Heart right ventricle (tissue), 16 donors: ENCODE measurements around the gene CHERP. TPM values are rescaled to one million over a fixed set of nuclear protein-coding genes. Genes with fewer than 3 reads are reported as not detected.

Experiments used
- ATAC-seq, 8 donors: fragments of 200-7000 bp; cut with Tn5 transposase; one replicate each; pipeline ENCODE4 v1.9.1; 2020; ENCODE audit warnings: mild to moderate bottlenecking in 8 of 8, moderate library complexity in 8 of 8, moderate number of reproducible peaks in 1 of 8
- DNase-seq, 2 donors: peaks; one replicate each; pipeline ENCODE4 v3.0.0-alpha.2; 2020
- H3K27ac ChIP-seq, 10 donors: fragments of 200-600 bp; sonication (generic) in 2 of 10; one replicate each; pipeline versions ENCODE4 v1.5.0 to v1.8.0; 2020 to 2022; ENCODE audit warnings: mild to moderate bottlenecking in 3 of 10
- H3K27me3 ChIP-seq, 7 donors: fragments of 200-600 bp; one replicate each; pipeline ENCODE4 v1.8.0; 2021 to 2022; ENCODE audit warnings: mild to moderate bottlenecking in 2 of 7
- H3K36me3 ChIP-seq, 9 donors: fragments of 200-600 bp; sonication (generic) in 1 of 9; one replicate each; pipeline versions ENCODE4 v1.5.0 to v1.8.0; 2020 to 2022; ENCODE audit warnings: mild to moderate bottlenecking in 2 of 9
- H3K4me1 ChIP-seq, 9 donors: fragments of 200-600 bp; sonication (generic) in 1 of 9; one replicate each; pipeline versions ENCODE4 v1.5.0 to v1.8.0; 2020 to 2022; ENCODE audit warnings: mild to moderate bottlenecking in 4 of 9
- H3K4me3 ChIP-seq, 10 donors: fragments of 200-600 bp; sonication (generic) in 2 of 10; one replicate each; pipeline versions ENCODE4 v1.5.0 to v1.8.0; 2020 to 2022; ENCODE audit warnings: mild to moderate bottlenecking in 7 of 10, moderate library complexity in 2 of 10
- H3K9me3 ChIP-seq, 11 donors: fragments of 200-600 bp in 10 of 11; sonication (generic) in 2 of 11; one replicate each; pipeline versions ENCODE4 v1.5.0 to v1.8.0; 2013 to 2022; ENCODE audit warnings: mild to moderate bottlenecking in 2 of 11, control low read depth in 1 of 11, moderate library complexity in 1 of 11
- WGBS, 2 donors: extraction: QIAGEN DNeasy Blood & Tissue Kit; methylation state at CpG; one replicate each; pipeline ENCODE4 v1.1.7; 2013; ENCODE audit warnings: inconsistent platforms in 1 of 2; 5-methylcytosine and 5-hydroxymethylcytosine counted together
- intact Hi-C, 10 donors: fragments of 100-400 bp; cut with DNase I; formaldehyde crosslinking; loops; one replicate each; pipeline versions ENCODE4 v1.11.1 to v1.14.2; 2022
- polyA plus RNA-seq, 2 donors: library from polyadenylated mRNA; stranded (reverse); fragments of 200-250 nt; gene quantifications; one replicate each; pipeline ENCODE4 v1.2.3, GENCODE V29; 2013
- total RNA-seq, 10 donors: library from RNA; stranded (reverse); fragmentation: NEBNext Ultra II Directional in 3 of 10; extraction: Animal tissue kit (Norgen Biotek cat#: 25700) in 3 of 10; gene quantifications; one replicate each; pipeline versions ENCODE4 v1.2.1 to v1.2.4, GENCODE V29; 2021 to 2023
- TF ChIP-seq, protein P1 (sequence below), 9 donors: fragments of 200-600 bp; sonication (generic) in 2 of 9; IDR thresholded peaks; one replicate each; pipeline versions ENCODE4 v1.5.0 to v1.8.0; 2021 to 2022; ENCODE audit warnings: antibody characterized with exemption in 9 of 9, mild to moderate bottlenecking in 5 of 9, moderate library complexity in 1 of 9
- donor health status: Arrhythmogenic right ventricular cardiomyopathy.
- donor health status: ischemic (EF 13 %, LVEDD 7.1; RV severe dilation, severe dysfunction).
- donor health status: healthy with polysubstance abuse.
- donor health status: DM: no; HTN: yes; CAD: no.
- donor health status: DM: no; HTN: no; CAD: no.
- donor health status: ischemic (EF 25% LVEDD 6.9; RV normal size, moderate dysfunction).
- donor health status: ischemic (EF 25% LVEDD 5.7; RV mildly dilated, moderate dysfunction).
- donor health status: healthy.
- donor health status: DM: yes; HTN: yes; CAD: no.
- donor health status: Ischemic cardiomyopathy.
- donor health status: ischemic (EF 35%, LVEDD 5.7; RV mildly dilated, moderate dysfunction).
- donor health status: nonischemic (EF 11% LVEDD 7.7; RV severe dilation, severe dysfunction).
- donor health status: DM: yes; HTN: yes; CAD: no.
- donor health status: PGD.
- donor health status: ischemic (EF 29% LVEDD 5.4; RV normal size, mild dysfunction).
- donor health status: nonischemic (EF 23%, LVEDD 6.1; RV moderate dilation, normal function).

The CHERP gene
- total and polyA plus RNA-seq, 12 donors: 11.3 to 26.6 (median 22.4) TPM

DNA sequence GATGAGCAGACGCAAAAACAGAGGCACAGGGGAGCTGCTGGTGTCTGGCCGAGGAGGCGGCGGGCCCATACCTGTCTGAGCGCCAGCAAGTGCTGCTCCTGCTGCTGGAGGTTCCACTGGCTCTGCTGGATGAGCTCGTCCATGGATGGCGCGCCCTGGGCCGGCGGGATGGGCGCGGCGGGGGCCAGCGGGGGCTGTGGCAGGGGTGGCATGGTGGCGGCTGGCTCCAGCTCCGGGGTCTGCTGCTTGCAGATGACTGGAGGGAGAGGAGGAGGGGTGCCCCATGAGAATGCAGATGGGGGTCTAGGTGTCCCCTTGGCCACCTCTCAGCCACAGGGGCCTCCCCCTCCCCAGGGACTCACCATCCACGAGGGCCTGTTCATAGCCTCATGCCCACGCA is 6.9 kb downstream of the CHERP start:
- DNase-seq: no peak

DNA sequence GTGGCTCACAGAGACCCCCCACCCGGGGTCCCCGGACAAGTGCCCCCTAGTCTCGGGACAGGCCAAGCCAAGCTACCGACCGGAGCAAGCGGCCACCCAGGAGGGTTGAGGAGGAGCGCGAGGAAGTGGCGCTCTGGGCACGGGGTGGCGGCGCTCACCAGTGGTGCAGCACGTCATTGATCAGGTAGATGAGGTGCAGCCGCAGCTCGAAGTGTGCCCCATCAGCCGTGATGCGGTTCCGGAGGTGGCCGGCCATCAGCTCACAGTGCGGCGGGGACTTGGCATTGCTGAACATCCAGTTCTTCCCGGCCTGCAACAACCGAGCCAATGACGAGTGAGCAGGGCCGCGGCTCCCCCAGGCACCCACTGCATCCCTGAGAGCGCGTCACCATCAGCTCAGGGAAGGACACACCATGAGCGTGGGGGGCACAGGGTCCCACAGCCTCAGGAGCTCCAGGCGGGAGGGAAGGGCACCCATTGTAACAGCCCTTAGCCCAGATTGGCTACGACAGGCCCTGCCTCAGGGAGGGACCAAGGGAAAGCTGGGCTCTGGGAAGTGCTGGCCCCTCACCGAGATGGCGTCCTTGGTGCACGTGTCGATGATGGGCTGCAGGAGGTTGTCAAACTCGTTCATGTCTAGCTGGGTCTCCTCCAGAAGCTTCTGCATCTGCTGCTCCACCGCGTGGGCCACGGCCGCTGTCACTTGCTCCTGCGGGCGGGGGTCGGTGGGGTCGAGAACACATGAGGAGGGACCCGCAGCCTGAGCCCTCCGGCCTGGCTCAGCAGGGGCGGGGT is 9.6 kb downstream of the CHERP start:
- H3K9me3 ChIP-seq: no peaks in the 10 kb centered on the region
- H3K4me3 ChIP-seq: no peak overlapping the region
- 87 to 88% methylated on average over 47 of the region's 47 CpGs for WGBS, 2 donors
- H3K27ac ChIP-seq: no peak overlapping the region
- DNase-seq: no peak
- no peaks in the 10 kb centered on the region for H3K27me3 ChIP-seq
- intact Hi-C loops: no loop called here
- H3K36me3 ChIP-seq: peaks cover 0 to 100% (median 74%) of the 10 kb centered on the region in 9 donors
- TF ChIP-seq, protein P1, sequence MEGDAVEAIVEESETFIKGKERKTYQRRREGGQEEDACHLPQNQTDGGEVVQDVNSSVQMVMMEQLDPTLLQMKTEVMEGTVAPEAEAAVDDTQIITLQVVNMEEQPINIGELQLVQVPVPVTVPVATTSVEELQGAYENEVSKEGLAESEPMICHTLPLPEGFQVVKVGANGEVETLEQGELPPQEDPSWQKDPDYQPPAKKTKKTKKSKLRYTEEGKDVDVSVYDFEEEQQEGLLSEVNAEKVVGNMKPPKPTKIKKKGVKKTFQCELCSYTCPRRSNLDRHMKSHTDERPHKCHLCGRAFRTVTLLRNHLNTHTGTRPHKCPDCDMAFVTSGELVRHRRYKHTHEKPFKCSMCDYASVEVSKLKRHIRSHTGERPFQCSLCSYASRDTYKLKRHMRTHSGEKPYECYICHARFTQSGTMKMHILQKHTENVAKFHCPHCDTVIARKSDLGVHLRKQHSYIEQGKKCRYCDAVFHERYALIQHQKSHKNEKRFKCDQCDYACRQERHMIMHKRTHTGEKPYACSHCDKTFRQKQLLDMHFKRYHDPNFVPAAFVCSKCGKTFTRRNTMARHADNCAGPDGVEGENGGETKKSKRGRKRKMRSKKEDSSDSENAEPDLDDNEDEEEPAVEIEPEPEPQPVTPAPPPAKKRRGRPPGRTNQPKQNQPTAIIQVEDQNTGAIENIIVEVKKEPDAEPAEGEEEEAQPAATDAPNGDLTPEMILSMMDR (IDR thresholded peaks at IDR 0.05): no peak
- no peak for ATAC-seq
- H3K4me1 ChIP-seq: peaks cover 0 to 3% (median 0%) of the 10 kb centered on the region in 9 donors

More for the DNA sequence above, 6.9 kb downstream of the CHERP start:
- H3K9me3 ChIP-seq: no peaks in the 10 kb centered on the region
- no peak overlapping the region for H3K27ac ChIP-seq
- peaks cover 0 to 94% (median 48%) of the 10 kb centered on the region in 9 donors for H3K36me3 ChIP-seq
- peaks cover 4 to 22% (median 10%) of the 10 kb centered on the region in 9 donors for H3K4me1 ChIP-seq
- WGBS, 2 donors: 96 to 97% methylated on average over 18 of the region's 18 CpGs
- H3K4me3 ChIP-seq: no peak overlapping the region
- TF ChIP-seq, protein P1 (IDR thresholded peaks at IDR 0.05): no peak
- intact Hi-C loops: no loop called here
- ATAC-seq: no peak
- no peaks in the 10 kb centered on the region for H3K27me3 ChIP-seq

DNA sequence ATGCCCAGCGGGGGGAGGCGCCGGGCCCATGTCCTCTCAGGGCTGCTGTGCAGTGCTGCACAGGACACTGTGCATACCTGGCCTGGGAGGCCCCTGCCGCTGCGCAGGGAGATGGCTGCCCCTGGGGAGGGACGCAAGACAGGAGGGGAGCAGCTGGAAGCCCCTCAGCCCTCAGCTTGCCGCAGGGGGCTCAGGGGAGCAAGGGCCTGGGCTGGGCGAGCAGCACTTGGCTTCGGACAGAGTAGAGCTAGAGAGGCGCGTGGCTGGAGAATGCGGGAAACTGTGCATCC is 10.9 kb downstream of the CHERP start:
- Histone ChIP-seq H3K4me3 (no peak overlapping the region), H3K4me1 (no peaks in the 10 kb centered on the region), H3K36me3 (peaks cover 5 to 100% (median 88%) of the 10 kb centered on the region in 9 donors), H3K27me3 (no peaks in the 10 kb centered on the region), H3K9me3 (no peaks in the 10 kb centered on the region), H3K27ac (no peak overlapping the region)
- intact Hi-C loops: no loop called here
- TF ChIP-seq, protein P1 (IDR thresholded peaks at IDR 0.05): no peak
- ATAC-seq (no peak), DNase-seq (no peak)
- WGBS, 2 donors: 96 to 99% methylated on average over 11 to 12 of the region's 12 CpGs

DNA sequence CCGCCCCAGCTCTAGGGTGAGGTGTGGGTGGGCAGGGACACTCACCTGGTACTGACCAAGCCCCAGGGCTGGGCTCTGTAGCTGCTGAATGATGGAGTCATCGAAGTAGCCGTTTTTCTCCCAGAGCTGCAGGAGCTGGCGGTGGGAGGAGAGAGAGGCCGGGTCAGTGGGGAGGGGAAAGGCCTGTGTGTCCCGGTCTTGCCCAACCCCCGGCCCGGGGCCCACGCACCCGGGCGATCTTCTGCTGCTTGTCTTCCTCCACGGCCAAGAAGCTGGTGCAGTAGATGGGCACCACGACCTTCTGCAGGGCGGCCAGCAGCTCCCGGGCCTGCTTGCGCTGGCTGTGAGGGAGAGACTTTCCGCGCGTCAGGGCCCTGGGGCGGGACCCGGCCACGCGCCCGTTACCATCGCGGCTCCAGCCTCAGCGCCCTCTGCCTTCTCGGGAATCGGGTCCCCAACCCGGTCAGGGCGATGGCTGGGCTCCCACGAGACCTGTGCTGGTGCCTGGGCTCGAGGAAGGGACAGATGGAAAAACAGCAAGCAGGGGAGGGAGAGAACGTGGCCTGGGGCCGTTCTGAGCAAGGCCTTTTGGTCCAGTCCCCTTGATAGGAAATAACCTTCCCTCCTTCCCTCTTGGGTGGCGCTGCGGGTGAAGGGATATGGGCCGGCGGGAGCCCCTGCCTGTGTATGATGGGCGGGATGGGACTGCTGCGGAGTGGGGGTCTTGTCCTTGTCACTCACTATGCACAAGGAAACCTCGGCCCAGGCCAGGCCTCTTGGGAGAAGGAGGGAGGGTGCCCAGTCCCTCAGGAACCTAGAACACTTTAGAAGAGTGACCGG is 11.5 kb downstream of the CHERP start:
- H3K36me3 ChIP-seq: peaks cover 5 to 100% (median 93%) of the 10 kb centered on the region in 9 donors
- no peak overlapping the region for H3K27ac ChIP-seq
- H3K9me3 ChIP-seq: no peaks in the 10 kb centered on the region
- H3K4me1 ChIP-seq: no peaks in the 10 kb centered on the region
- peak in 1 of 8 donors; percentile 10 for ATAC-seq
- intact Hi-C loops: no loop called here
- TF ChIP-seq, protein P1 (IDR thresholded peaks at IDR 0.05): no peak
- 92 to 94% methylated on average over 42 to 43 of the region's 43 CpGs for WGBS, 2 donors
- H3K4me3 ChIP-seq: no peak overlapping the region
- no peak for DNase-seq
- no peaks in the 10 kb centered on the region for H3K27me3 ChIP-seq
